Subcutaneous adipose tissue (tissue), 4 donors: ENCODE data around the gene LY6G6D. TPM values are rescaled to one million over a fixed set of nuclear protein-coding genes. Genes with fewer than 3 reads are reported as not detected.

ENCODE experiments used
- CTCF ChIP-seq: fragments of 450-650 bp; IDR thresholded peaks from one replicate; pipeline ENCODE4 v1.5.1; 2016; ENCODE audit warnings: low read depth, mild to moderate bottlenecking, control low read depth, antibody characterized with exemption, moderate library complexity
- total RNA-seq, 4 donors: library from RNA; depleted of rRNA; stranded (reverse); fragments of >200 nt; gene quantifications; one replicate each; pipeline ENCODE4 v1.1.0, GENCODE V29; 2016

LY6G6D gene
- total RNA-seq: not detected

GRCh38 chr6:31715022-31715958 is at the start of gene LY6G6D:
Gene LY6G6D (plus strand): TSS chr6:31715348. CDS start chr6:31715356, 8 bp downstream.
- no peak for TF ChIP-seq CTCF

GRCh38 chr6:31665501-31666336 is 49.4 kb upstream of the LY6G6D start, which contains the start of gene CSNK2B:
Gene CSNK2B (plus strand): TSS chr6:31666080. CDS start chr6:31666832, 752 bp downstream.
- no peak for TF ChIP-seq CTCF

GRCh38 chr6:31666337-31666965 is 48.7 kb upstream of the LY6G6D start:
- TF ChIP-seq CTCF: no peak

GRCh38 chr6:31669676-31670075 is 45.5 kb upstream of the LY6G6D start, which contains the start of gene LY6G5B:
Gene LY6G5B (plus strand): TSS chr6:31669976. CDS start chr6:31670951, 975 bp downstream.
- no peak for TF ChIP-seq CTCF

- no peak for TF ChIP-seq CTCF
These were observed 38.7 kb upstream of the LY6G6D start for GRCh38 chr6:31676322-31676903.

GRCh38 chr6:31676904-31677303 is 38.2 kb upstream of the LY6G6D start:
- TF ChIP-seq CTCF: no peak
